Astrocyte (in vitro differentiated cells and primary cell): ENCODE results near the gene SH3RF2.

Experiments used
- EZH2 ChIP-seq: IDR thresholded peaks from 2 replicates; pipeline ENCODE4 v1.6.1; 2012; ENCODE audit warnings: mild to moderate bottlenecking, low read length, inconsistent platforms; ENCODE audit not compliant: insufficient read depth
- TF ChIP-seq, protein P1 (sequence below): IDR thresholded peaks from 2 replicates; pipeline ENCODE4 v1.5.1; 2011; ENCODE audit warnings: low read depth, mild to moderate bottlenecking, inconsistent platforms, low read length, moderate library complexity; ENCODE audit not compliant: insufficient read depth

GRCh38 chr5:145922059-145922458 is 14.3 kb upstream of the SH3RF2 start:
- TF ChIP-seq, protein P1, sequence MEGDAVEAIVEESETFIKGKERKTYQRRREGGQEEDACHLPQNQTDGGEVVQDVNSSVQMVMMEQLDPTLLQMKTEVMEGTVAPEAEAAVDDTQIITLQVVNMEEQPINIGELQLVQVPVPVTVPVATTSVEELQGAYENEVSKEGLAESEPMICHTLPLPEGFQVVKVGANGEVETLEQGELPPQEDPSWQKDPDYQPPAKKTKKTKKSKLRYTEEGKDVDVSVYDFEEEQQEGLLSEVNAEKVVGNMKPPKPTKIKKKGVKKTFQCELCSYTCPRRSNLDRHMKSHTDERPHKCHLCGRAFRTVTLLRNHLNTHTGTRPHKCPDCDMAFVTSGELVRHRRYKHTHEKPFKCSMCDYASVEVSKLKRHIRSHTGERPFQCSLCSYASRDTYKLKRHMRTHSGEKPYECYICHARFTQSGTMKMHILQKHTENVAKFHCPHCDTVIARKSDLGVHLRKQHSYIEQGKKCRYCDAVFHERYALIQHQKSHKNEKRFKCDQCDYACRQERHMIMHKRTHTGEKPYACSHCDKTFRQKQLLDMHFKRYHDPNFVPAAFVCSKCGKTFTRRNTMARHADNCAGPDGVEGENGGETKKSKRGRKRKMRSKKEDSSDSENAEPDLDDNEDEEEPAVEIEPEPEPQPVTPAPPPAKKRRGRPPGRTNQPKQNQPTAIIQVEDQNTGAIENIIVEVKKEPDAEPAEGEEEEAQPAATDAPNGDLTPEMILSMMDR, result no peak
- no peak for TF ChIP-seq EZH2
